Measurements from ENCODE around the gene PPTC7.

The PPTC7 gene, protein sequence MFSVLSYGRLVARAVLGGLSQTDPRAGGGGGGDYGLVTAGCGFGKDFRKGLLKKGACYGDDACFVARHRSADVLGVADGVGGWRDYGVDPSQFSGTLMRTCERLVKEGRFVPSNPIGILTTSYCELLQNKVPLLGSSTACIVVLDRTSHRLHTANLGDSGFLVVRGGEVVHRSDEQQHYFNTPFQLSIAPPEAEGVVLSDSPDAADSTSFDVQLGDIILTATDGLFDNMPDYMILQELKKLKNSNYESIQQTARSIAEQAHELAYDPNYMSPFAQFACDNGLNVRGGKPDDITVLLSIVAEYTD

GRCh38 chr12:110583137-110584059 lies at the start of gene PPTC7:
TSS of gene PPTC7 (minus strand) at chr12:110583318. CDS start at chr12:110583031, 287 bp downstream.
- TF ChIP-seq MAX (IDR thresholded peaks at IDR 0.05) (no peak), YY1 (IDR thresholded peaks at IDR 0.05; ENCODE audit: low read depth) (peak; percentile 88), TAF1 (IDR thresholded peaks at IDR 0.05; ENCODE audit: low read depth) (peak; percentile 91)

GRCh38 chr12:110627500-110628195 lies 44.5 kb upstream of the PPTC7 start:
- no peak for TF ChIP-seq REST (IDR thresholded peaks at IDR 0.05; ENCODE audit: low read depth)
- TF ChIP-seq EP300 (IDR thresholded peaks at IDR 0.05; ENCODE audit: borderline replicate concordance), result no peak
- TF ChIP-seq TCF12 (IDR thresholded peaks at IDR 0.05; ENCODE audit: low read depth), result no peak
- no peak for TF ChIP-seq CEBPB (IDR thresholded peaks at IDR 0.05)
- TF ChIP-seq NFIC (IDR thresholded peaks at IDR 0.05), result no peak
- TF ChIP-seq TEAD4 (IDR thresholded peaks at IDR 0.05), result no peak
- no peak for TF ChIP-seq RAD21 (IDR thresholded peaks at IDR 0.05; ENCODE audit: low read depth)
- no peak for TF ChIP-seq EGR1 (IDR thresholded peaks at IDR 0.05)
- TF ChIP-seq YY1 (IDR thresholded peaks at IDR 0.05; ENCODE audit: low read depth), result no peak
- TF ChIP-seq, protein P1, sequence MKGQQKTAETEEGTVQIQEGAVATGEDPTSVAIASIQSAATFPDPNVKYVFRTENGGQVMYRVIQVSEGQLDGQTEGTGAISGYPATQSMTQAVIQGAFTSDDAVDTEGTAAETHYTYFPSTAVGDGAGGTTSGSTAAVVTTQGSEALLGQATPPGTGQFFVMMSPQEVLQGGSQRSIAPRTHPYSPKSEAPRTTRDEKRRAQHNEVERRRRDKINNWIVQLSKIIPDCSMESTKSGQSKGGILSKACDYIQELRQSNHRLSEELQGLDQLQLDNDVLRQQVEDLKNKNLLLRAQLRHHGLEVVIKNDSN (IDR thresholded peaks at IDR 0.05), result no peak
- no peak for TF ChIP-seq CREB1 (IDR thresholded peaks at IDR 0.05; ENCODE audit: low read depth)
- TF ChIP-seq ZBTB7A (IDR thresholded peaks at IDR 0.05; ENCODE audit: low read depth), result no peak
- no peak for TF ChIP-seq TAF1 (IDR thresholded peaks at IDR 0.05; ENCODE audit: low read depth)
- TF ChIP-seq FOXM1 (IDR thresholded peaks at IDR 0.05; ENCODE audit: borderline replicate concordance, low read depth), result no peak
- no peak for TF ChIP-seq MAX (IDR thresholded peaks at IDR 0.05)

DNA sequence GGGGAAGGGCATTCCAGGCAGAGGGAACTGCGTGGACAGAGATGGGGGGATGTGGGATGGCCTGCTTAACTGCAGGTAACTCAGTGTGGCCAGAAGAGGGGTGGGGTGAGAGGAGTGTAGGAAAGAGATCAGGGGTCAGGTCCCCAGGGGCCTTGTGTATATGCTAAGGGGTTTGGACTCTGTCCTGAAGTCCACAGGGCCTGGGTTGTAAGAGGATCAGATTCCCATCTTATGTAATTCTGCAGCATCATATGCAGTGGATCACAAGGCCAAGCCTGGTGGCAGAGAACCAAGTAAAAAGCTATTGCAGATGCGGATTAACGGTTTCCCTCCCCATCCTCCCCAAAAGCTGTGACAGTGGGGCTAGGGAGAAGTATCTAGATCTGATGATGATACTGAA lies 39.5 kb upstream of the PPTC7 start:
- TF ChIP-seq EP300 (IDR thresholded peaks at IDR 0.05; ENCODE audit: borderline replicate concordance), result no peak
- no peak for TF ChIP-seq FOXM1 (IDR thresholded peaks at IDR 0.05; ENCODE audit: borderline replicate concordance, low read depth)
- no peak for TF ChIP-seq YY1 (IDR thresholded peaks at IDR 0.05; ENCODE audit: low read depth)
- TF ChIP-seq, protein P1 (IDR thresholded peaks at IDR 0.05), result no peak
- no peak for TF ChIP-seq CEBPB (IDR thresholded peaks at IDR 0.05)
- TF ChIP-seq RAD21 (IDR thresholded peaks at IDR 0.05; ENCODE audit: low read depth), result no peak
- TF ChIP-seq ZBTB7A (IDR thresholded peaks at IDR 0.05; ENCODE audit: low read depth), result no peak
- TF ChIP-seq TAF1 (IDR thresholded peaks at IDR 0.05; ENCODE audit: low read depth), result no peak
- TF ChIP-seq REST (IDR thresholded peaks at IDR 0.05; ENCODE audit: low read depth), result no peak
- no peak for TF ChIP-seq MAX (IDR thresholded peaks at IDR 0.05)
- no peak for TF ChIP-seq TEAD4 (IDR thresholded peaks at IDR 0.05)
- no peak for TF ChIP-seq CREB1 (IDR thresholded peaks at IDR 0.05; ENCODE audit: low read depth)

DNA sequence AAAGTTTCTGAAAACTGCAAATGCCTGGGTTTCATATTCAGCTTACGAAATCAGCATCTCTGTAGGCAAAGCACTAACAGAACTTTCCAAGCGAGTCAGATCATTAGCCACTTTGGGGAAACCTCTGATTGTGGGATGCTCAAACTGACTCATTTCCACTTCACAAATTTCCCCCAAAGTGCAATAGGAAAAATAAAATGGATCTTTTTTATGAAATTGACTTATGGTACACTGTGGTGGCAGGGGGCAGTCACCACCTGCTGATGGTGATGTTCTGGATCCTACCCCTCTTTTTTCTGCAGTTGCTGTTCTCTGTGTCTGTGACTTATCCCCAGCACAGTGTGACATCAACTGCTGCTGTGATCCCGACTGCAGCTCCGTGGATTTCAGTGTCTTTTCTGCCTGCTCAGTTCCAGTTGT lies 36.4 kb upstream of the PPTC7 start:
- no peak for TF ChIP-seq TAF1 (IDR thresholded peaks at IDR 0.05; ENCODE audit: low read depth)
- TF ChIP-seq YY1 (IDR thresholded peaks at IDR 0.05; ENCODE audit: low read depth), result no peak
- no peak for TF ChIP-seq TEAD4 (IDR thresholded peaks at IDR 0.05)
- TF ChIP-seq ZBTB7A (IDR thresholded peaks at IDR 0.05; ENCODE audit: low read depth), result no peak
- no peak for TF ChIP-seq EGR1 (IDR thresholded peaks at IDR 0.05)
- TF ChIP-seq RAD21 (IDR thresholded peaks at IDR 0.05; ENCODE audit: low read depth), result no peak

Data from Ishikawa (cell line).